Peyer's patch (tissue), 4 donors: ENCODE results near the gene PDE4D.

Experiments
- CTCF ChIP-seq, 6 experiments: fragments of 450-650 bp in 4 of 6; fragments of 200-600 bp in 2 of 6; sonication (generic) in 1 of 6; IDR thresholded peaks; one replicate each; pipeline ENCODE4 v1.5.1; 2017 to 2019; ENCODE audit warnings: antibody characterized with exemption in 6 of 6, mild to moderate bottlenecking in 3 of 6, moderate library complexity in 1 of 6
- POLR2A ChIP-seq, 2 donors: fragments of 450-650 bp; IDR thresholded peaks; one replicate each; pipeline ENCODE4 v1.5.1; 2017; ENCODE audit warnings: antibody characterized with exemption in 2 of 2, mild to moderate bottlenecking in 2 of 2, moderate library complexity in 2 of 2

DNA sequence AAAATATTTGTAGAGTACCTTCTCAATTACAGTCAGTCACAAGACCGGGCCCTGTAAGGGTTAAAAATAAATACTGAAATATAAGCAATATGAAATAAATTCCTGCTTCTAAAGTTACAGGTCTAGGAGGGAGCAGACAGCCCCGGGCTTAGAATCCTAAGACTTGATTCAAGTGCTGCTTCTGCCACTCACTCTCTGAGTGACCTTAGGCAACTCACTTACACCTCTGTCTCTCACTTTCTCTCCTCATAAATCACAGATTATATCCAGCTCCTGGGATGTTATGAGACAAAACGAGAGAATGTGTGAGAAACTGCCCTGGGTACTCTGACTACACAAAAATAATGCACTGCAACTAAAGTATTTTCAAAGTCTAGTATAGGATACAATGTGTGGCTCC, 101.9 kb downstream of the PDE4D start:
- no peak for TF ChIP-seq CTCF (IDR thresholded peaks at IDR 0.05)
- TF ChIP-seq POLR2A (IDR thresholded peaks at IDR 0.05) = no peak
